Ishikawa (cell line): Measurements from ENCODE around the gene BPNT1.

Source experiments
- CEBPB ChIP-seq: IDR thresholded peaks from 2 replicates; pipeline ENCODE4 v1.6.1; 2012
- EP300 ChIP-seq: IDR thresholded peaks from 2 replicates; pipeline ENCODE4 v1.6.1; 2012; ENCODE audit warnings: borderline replicate concordance
- FOXM1 ChIP-seq: IDR thresholded peaks from 2 replicates; pipeline ENCODE4 v1.6.1; 2012; ENCODE audit warnings: low read depth, borderline replicate concordance
- MAX ChIP-seq: IDR thresholded peaks from 2 replicates; pipeline ENCODE4 v1.6.1; 2012
- RAD21 ChIP-seq: IDR thresholded peaks from 2 replicates; pipeline ENCODE4 v1.6.1; 2012; ENCODE audit warnings: low read depth
- TCF12 ChIP-seq: IDR thresholded peaks from 2 replicates; pipeline ENCODE4 v1.6.1; 2012; ENCODE audit warnings: low read depth
- TEAD4 ChIP-seq: IDR thresholded peaks from 2 replicates; pipeline ENCODE4 v1.6.1; 2012
- YY1 ChIP-seq: IDR thresholded peaks from 2 replicates; pipeline ENCODE4 v1.6.1; 2012; ENCODE audit warnings: low read depth
- TF ChIP-seq, protein P1 (sequence below): IDR thresholded peaks from 2 replicates; pipeline ENCODE4 v1.6.1; 2012
- TF ChIP-seq, protein P2 (sequence below): IDR thresholded peaks from 2 replicates; pipeline ENCODE4 v1.6.1; 2012; ENCODE audit warnings: low read depth, mild to moderate bottlenecking

- TF ChIP-seq, protein P1, sequence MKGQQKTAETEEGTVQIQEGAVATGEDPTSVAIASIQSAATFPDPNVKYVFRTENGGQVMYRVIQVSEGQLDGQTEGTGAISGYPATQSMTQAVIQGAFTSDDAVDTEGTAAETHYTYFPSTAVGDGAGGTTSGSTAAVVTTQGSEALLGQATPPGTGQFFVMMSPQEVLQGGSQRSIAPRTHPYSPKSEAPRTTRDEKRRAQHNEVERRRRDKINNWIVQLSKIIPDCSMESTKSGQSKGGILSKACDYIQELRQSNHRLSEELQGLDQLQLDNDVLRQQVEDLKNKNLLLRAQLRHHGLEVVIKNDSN: 0 out of 2 replicates have a peak, but pooled peaks have one; percentile 38
- TF ChIP-seq TCF12 (no peak; the same call in 1 of the 2 replicates), TEAD4 (peak; percentile 41; the same call in 1 of the 2 replicates), YY1 (peak; percentile 64; the same call in 1 of the 2 replicates), RAD21 (no peak), FOXM1 (no peak), EP300 (no peak), CEBPB (peak; percentile 22), MAX (peak; percentile 85)
- TF ChIP-seq, protein P2, sequence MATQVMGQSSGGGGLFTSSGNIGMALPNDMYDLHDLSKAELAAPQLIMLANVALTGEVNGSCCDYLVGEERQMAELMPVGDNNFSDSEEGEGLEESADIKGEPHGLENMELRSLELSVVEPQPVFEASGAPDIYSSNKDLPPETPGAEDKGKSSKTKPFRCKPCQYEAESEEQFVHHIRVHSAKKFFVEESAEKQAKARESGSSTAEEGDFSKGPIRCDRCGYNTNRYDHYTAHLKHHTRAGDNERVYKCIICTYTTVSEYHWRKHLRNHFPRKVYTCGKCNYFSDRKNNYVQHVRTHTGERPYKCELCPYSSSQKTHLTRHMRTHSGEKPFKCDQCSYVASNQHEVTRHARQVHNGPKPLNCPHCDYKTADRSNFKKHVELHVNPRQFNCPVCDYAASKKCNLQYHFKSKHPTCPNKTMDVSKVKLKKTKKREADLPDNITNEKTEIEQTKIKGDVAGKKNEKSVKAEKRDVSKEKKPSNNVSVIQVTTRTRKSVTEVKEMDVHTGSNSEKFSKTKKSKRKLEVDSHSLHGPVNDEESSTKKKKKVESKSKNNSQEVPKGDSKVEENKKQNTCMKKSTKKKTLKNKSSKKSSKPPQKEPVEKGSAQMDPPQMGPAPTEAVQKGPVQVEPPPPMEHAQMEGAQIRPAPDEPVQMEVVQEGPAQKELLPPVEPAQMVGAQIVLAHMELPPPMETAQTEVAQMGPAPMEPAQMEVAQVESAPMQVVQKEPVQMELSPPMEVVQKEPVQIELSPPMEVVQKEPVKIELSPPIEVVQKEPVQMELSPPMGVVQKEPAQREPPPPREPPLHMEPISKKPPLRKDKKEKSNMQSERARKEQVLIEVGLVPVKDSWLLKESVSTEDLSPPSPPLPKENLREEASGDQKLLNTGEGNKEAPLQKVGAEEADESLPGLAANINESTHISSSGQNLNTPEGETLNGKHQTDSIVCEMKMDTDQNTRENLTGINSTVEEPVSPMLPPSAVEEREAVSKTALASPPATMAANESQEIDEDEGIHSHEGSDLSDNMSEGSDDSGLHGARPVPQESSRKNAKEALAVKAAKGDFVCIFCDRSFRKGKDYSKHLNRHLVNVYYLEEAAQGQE: no peak
Observed at GRCh38 chr1:220046052-220046930, 43.3 kb downstream of the BPNT1 start, which contains the start of gene EPRS1.
